SU-DHL-6 (cell line): ENCODE data around the gene RASGRF1.

Experiments used
- H2AFZ ChIP-seq: fragments of 200-600 bp; sonication (generic); 2 replicates; pipeline ENCODE4 v1.6.1; 2014; ENCODE audit warnings: low read depth, mild to moderate bottlenecking, moderate library complexity, mixed read lengths, antibody characterized with exemption, low read length; ENCODE audit not compliant: severe bottlenecking
- H3F3A ChIP-seq: fragments of 200-600 bp; shearing (Covaris generic); 2 replicates; pipeline ENCODE4 v1.6.0; 2016; ENCODE audit warnings: antibody characterized with exemption, mild to moderate bottlenecking; ENCODE audit not compliant: insufficient read depth
- H3K27ac ChIP-seq: fragments of 200-600 bp; sonication (generic); 2 replicates; pipeline ENCODE4 v1.5.1; 2016; ENCODE audit warnings: low read depth, mild to moderate bottlenecking, low read length, moderate library complexity, mixed read lengths
- H3K27me3 ChIP-seq: fragments of 200-600 bp; sonication (generic), shearing (Covaris generic); 2 replicates; pipeline ENCODE4 v1.6.0; 2014; ENCODE audit warnings: mild to moderate bottlenecking, low read length
- H3K36me3 ChIP-seq: fragments of 200-600 bp; sonication (generic); 2 replicates; pipeline ENCODE4 v1.6.1; 2014; ENCODE audit warnings: mild to moderate bottlenecking, low read length, mixed read lengths
- H3K4me2 ChIP-seq: fragments of 300-600, 200-600 bp; shearing (Covaris generic), sonication (generic); 2 replicates; pipeline ENCODE4 v1.6.0; 2014; ENCODE audit warnings: low read length, low read depth, mild to moderate bottlenecking; ENCODE audit not compliant: poor library complexity, severe bottlenecking
- H3K4me3 ChIP-seq: fragments of 200-600 bp; sonication (generic); 2 replicates; pipeline ENCODE4 v1.5.1; 2014; ENCODE audit warnings: antibody characterized with exemption, low read length, mild to moderate bottlenecking, mixed read lengths; ENCODE audit not compliant: insufficient read depth, poor library complexity, severe bottlenecking
- H3K79me2 ChIP-seq: fragments of 200-600 bp; sonication (generic); 2 replicates; pipeline ENCODE4 v1.6.1; 2014; ENCODE audit warnings: mild to moderate bottlenecking, low read length, moderate library complexity; ENCODE audit not compliant: insufficient read depth
- H3K9ac ChIP-seq: fragments of 200-600 bp; sonication (generic); 2 replicates; pipeline ENCODE4 v1.7.0; 2014; ENCODE audit warnings: mild to moderate bottlenecking, low read length
- H3K9me2 ChIP-seq: fragments of 200-600 bp; sonication (generic); replicated peaks from 2 replicates; pipeline ENCODE4 v1.6.1; 2014; ENCODE audit warnings: low read length; ENCODE audit not compliant: insufficient read depth
- H3K9me3 ChIP-seq: fragments of 200-600 bp; sonication (generic); 2 replicates; pipeline ENCODE4 v1.6.1; 2014; ENCODE audit warnings: low read length, mixed read lengths; ENCODE audit not compliant: insufficient read depth
- H4K20me1 ChIP-seq: fragments of 200-600 bp; sonication (generic); 2 replicates; pipeline ENCODE4 v1.6.1; 2014; ENCODE audit warnings: low read depth, mild to moderate bottlenecking, antibody characterized with exemption, low read length, moderate library complexity, mixed read lengths
- CTCF ChIP-seq: fragments of 200-600 bp; sonication (generic); IDR thresholded peaks from one replicate; pipeline ENCODE4 v1.5.1; 2017; ENCODE audit warnings: antibody characterized with exemption, mild to moderate bottlenecking, low read length, moderate library complexity; ENCODE audit not compliant: insufficient read depth, poor library complexity, severe bottlenecking
- EZH2phosphoT487 ChIP-seq: fragments of 200-600 bp; sonication (generic), shearing (Covaris generic); conservative IDR thresholded peaks from 2 replicates; pipeline ENCODE4 v1.6.1; 2018; ENCODE audit warnings: mild to moderate bottlenecking, antibody characterized with exemption, low read length, moderate library complexity, mixed read lengths

The RASGRF1 gene

GRCh38 chr15:79023546-79023890 is 67.1 kb downstream of the RASGRF1 start:
- Histone ChIP-seq H2AFZ (no peak overlapping the region), H3K27me3 (no peaks in the 10 kb centered on the region), H3K4me3 (no peak overlapping the region), H3K27ac (no peak overlapping the region), H3K9me2 (no peaks in the 10 kb centered on the region), H3F3A (no peaks in the 10 kb centered on the region), H3K36me3 (no peaks in the 10 kb centered on the region), H3K9me3 (no peaks in the 10 kb centered on the region), H4K20me1 (no peaks in the 10 kb centered on the region), H3K4me2 (no peak overlapping the region), H3K79me2 (no peaks in the 10 kb centered on the region), H3K9ac (no peak overlapping the region)
- TF ChIP-seq CTCF = no peak
- no peak for TF ChIP-seq EZH2phosphoT487

DNA sequence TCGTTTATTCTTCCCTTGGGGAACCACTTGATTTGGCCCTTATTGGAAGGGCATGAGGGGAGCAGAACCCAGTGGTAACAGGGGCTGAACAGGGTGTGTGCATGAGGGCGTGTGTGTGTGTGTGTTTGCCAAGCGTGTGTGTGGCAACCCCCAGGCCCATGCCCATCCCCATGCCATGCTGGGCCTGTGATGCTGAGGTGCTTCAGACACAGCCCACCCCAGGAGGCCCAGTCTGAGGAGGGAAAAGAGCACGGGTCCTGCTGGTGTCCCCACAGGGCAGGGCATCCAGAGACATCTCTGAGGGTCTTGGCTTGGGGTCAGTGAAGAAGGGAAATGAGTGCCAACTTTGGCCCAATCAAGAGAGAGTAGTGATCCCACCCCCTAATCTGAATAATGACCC is 71.6 kb downstream of the RASGRF1 start:
- H3K27me3 ChIP-seq = no peaks in the 10 kb centered on the region
- H3K9me2 ChIP-seq = no peaks in the 10 kb centered on the region
- H3F3A ChIP-seq = no peaks in the 10 kb centered on the region
- H2AFZ ChIP-seq = no peak overlapping the region
- H3K9ac ChIP-seq = no peak overlapping the region
- no peaks in the 10 kb centered on the region for H3K9me3 ChIP-seq
- H4K20me1 ChIP-seq = no peaks in the 10 kb centered on the region
- no peaks in the 10 kb centered on the region for H3K79me2 ChIP-seq
- no peak overlapping the region for H3K27ac ChIP-seq
- H3K36me3 ChIP-seq = no peaks in the 10 kb centered on the region
- TF ChIP-seq CTCF = no peak
- TF ChIP-seq EZH2phosphoT487 = no peak
- H3K4me2 ChIP-seq = no peak overlapping the region
- no peak overlapping the region for H3K4me3 ChIP-seq

GRCh38 chr15:79017953-79018352 is 72.6 kb downstream of the RASGRF1 start:
- no peak overlapping the region for H3K4me2 ChIP-seq
- H2AFZ ChIP-seq = no peak overlapping the region
- no peak overlapping the region for H3K9ac ChIP-seq

More at GRCh38 chr15:79017953-79018352, 72.6 kb downstream of the RASGRF1 start:
- H4K20me1 ChIP-seq = no peaks in the 10 kb centered on the region
- no peaks in the 10 kb centered on the region for H3K27me3 ChIP-seq
- no peak overlapping the region for H3K4me3 ChIP-seq
- H3F3A ChIP-seq = no peaks in the 10 kb centered on the region
- TF ChIP-seq EZH2phosphoT487 (no peak), CTCF (no peak)
- no peak overlapping the region for H3K27ac ChIP-seq
- no peaks in the 10 kb centered on the region for H3K9me3 ChIP-seq
- no peaks in the 10 kb centered on the region for H3K9me2 ChIP-seq
- H3K79me2 ChIP-seq = no peaks in the 10 kb centered on the region
- H3K36me3 ChIP-seq = no peaks in the 10 kb centered on the region
